ENCODE results near the gene TYW5.

The TYW5 gene

DNA sequence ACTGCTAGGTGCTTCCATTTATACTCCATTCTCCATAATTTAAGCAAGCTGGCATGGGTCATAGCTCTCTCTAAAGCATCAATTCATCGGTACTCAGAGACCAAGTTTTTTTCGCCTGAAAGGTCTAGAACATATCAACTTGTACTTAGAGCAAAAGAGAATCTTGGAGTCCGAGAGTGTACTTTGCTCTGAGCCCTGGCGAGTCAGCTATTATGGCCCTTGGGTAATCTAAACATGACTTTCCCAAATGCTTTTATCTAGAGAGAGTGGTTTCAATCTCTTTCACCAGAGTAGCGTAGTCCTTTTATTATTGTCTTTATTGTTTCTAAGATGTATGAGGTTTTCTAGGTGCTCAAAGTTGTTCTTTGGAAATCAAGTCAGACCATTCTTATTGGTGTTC lies 34.5 kb upstream of the TYW5 start:
- no peak for TF ChIP-seq POLR2AphosphoS5 (IDR thresholded peaks at IDR 0.05; ENCODE audit: low read depth, low read length)
- no peak for TF ChIP-seq SIN3A (IDR thresholded peaks at IDR 0.05; ENCODE audit: borderline replicate concordance, insufficient read depth, low read length)
- no peak for TF ChIP-seq FOXP2 (optimal IDR thresholded peaks at IDR 0.05; ENCODE audit: borderline replicate concordance, extremely low read depth, extremely low read length, insufficient read depth)
- no peak for TF ChIP-seq TAF1 (IDR thresholded peaks at IDR 0.05; ENCODE audit: borderline replicate concordance, insufficient read depth, low read length)
- TF ChIP-seq REST (IDR thresholded peaks at IDR 0.05; ENCODE audit: insufficient read depth in 1 of 2, low read depth in 2 of 2, low read length in 2 of 2) = no peak

DNA sequence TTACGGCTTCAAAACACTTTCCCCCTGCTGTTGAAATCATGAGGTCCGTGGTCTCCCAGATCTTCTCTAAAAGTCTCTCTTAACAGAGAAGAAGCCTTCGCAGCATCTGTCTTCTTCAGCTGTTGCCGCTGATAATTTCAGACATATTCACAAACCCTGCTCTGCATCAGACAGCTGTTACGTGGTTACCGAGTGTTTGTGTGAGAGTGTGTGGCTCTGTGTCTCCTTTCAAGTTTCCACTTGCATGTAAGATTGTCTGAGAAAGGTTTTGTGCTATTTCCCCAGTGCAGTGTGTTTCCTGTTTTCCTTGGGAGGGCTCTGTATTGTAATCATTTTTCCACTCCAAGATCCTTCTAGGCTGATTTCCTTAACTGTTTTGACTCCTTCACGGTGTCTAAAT lies 32.9 kb upstream of the TYW5 start:
- TF ChIP-seq POLR2AphosphoS5 (IDR thresholded peaks at IDR 0.05; ENCODE audit: low read depth, low read length) = no peak
- no peak for TF ChIP-seq TAF1 (IDR thresholded peaks at IDR 0.05; ENCODE audit: borderline replicate concordance, insufficient read depth, low read length)
- no peak for TF ChIP-seq FOXP2 (optimal IDR thresholded peaks at IDR 0.05; ENCODE audit: borderline replicate concordance, extremely low read depth, extremely low read length, insufficient read depth)
- no peak for TF ChIP-seq SIN3A (IDR thresholded peaks at IDR 0.05; ENCODE audit: borderline replicate concordance, insufficient read depth, low read length)
- TF ChIP-seq REST (IDR thresholded peaks at IDR 0.05; ENCODE audit: insufficient read depth in 1 of 2, low read depth in 2 of 2, low read length in 2 of 2) = no peak

DNA sequence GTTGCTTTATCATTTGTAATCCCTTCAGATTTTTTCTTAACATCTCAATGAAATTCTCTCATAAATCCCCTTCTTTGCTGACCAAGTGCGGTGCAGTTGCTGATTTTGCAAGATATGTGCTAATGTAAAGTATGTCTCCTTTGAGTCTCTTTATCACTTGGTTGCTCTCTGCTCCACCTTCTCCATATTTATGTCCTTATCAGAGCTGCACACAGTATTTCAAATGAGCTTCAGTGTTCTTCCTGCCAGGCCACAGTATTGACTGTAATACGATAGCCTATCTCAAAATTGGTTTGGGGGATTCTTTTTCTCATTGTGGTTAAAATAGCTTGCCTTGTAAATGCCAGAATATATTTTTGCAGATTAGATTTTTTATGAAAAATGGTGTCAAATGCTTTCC lies 32.3 kb upstream of the TYW5 start:
- no peak for TF ChIP-seq FOXP2 (optimal IDR thresholded peaks at IDR 0.05; ENCODE audit: borderline replicate concordance, extremely low read depth, extremely low read length, insufficient read depth)
- no peak for TF ChIP-seq POLR2AphosphoS5 (IDR thresholded peaks at IDR 0.05; ENCODE audit: low read depth, low read length)
- TF ChIP-seq SIN3A (IDR thresholded peaks at IDR 0.05; ENCODE audit: borderline replicate concordance, insufficient read depth, low read length) = no peak
- no peak for TF ChIP-seq TAF1 (IDR thresholded peaks at IDR 0.05; ENCODE audit: borderline replicate concordance, insufficient read depth, low read length)
- TF ChIP-seq REST (IDR thresholded peaks at IDR 0.05; ENCODE audit: insufficient read depth in 1 of 2, low read depth in 2 of 2, low read length in 2 of 2) = no peak

DNA sequence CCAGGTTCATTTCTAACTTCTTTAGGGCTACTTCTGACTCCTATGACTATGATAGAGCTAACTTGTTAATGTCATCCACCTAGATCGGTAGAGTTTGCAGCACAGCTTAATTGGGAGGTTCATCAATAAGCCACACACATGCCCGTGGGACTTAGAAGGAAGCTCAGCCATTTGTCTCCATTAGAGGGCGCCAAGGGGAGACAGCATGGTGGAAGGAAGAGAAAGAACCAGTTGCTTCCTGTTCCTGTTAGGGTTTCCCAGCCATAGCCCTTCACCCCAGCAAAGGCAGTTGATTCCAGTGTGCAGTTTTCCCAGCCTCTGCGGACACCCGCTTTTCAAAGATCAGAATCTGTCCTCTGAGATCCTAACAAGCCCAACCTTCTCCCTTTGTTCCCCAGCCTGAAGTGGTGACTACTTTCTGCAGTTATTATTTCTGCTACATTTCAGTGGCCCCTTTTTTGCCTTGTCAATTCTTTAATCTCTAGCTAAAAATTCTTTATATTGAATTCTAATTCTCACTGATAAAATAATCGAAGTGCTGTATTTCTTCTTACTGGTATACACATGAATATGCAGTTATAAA lies 30.4 kb upstream of the TYW5 start:
- TF ChIP-seq TAF1 (IDR thresholded peaks at IDR 0.05; ENCODE audit: borderline replicate concordance, insufficient read depth, low read length) (no peak), FOXP2 (optimal IDR thresholded peaks at IDR 0.05; ENCODE audit: borderline replicate concordance, extremely low read depth, extremely low read length, insufficient read depth) (no peak), REST (IDR thresholded peaks at IDR 0.05; ENCODE audit: insufficient read depth in 1 of 2, low read depth in 2 of 2, low read length in 2 of 2) (no peak), POLR2AphosphoS5 (IDR thresholded peaks at IDR 0.05; ENCODE audit: low read depth, low read length) (no peak), SIN3A (IDR thresholded peaks at IDR 0.05; ENCODE audit: borderline replicate concordance, insufficient read depth, low read length) (no peak)

DNA sequence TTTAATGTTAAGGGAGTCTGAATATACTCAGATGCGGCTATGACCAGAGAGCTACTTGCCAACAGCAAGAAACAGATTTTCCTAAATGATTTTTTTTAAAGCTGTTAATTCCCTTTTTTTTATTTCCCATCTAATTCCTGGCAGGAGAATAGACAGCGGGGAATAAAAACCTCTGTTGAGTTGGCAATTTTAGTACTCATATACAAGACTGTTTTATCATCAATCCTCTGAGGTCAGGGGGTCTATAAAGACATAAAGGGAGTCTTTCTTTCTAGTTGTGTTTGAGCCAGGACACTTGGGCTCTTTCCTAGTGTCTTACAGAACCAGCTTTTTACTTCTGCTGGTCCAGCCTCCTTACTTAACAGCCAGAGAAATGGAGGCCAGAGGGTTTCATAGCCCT lies 29.5 kb upstream of the TYW5 start:
- TF ChIP-seq FOXP2 (optimal IDR thresholded peaks at IDR 0.05; ENCODE audit: borderline replicate concordance, extremely low read depth, extremely low read length, insufficient read depth) = no peak
- no peak for TF ChIP-seq TAF1 (IDR thresholded peaks at IDR 0.05; ENCODE audit: borderline replicate concordance, insufficient read depth, low read length)
- TF ChIP-seq POLR2AphosphoS5 (IDR thresholded peaks at IDR 0.05; ENCODE audit: low read depth, low read length) = no peak
- no peak for TF ChIP-seq REST (IDR thresholded peaks at IDR 0.05; ENCODE audit: insufficient read depth in 1 of 2, low read depth in 2 of 2, low read length in 2 of 2)
- no peak for TF ChIP-seq SIN3A (IDR thresholded peaks at IDR 0.05; ENCODE audit: borderline replicate concordance, insufficient read depth, low read length)
